BLaER1 treated with 17β-estradiol and CSF1 and Interleukin-3, amounts not matched to agents 10 nM and 100 nM (cell line): Measurements from ENCODE around the gene GPR89B.
"Not testable (repeated sequence)": the region's sequence is repeated elsewhere in the genome, so short reads cannot be mapped to it uniquely, and the experiment has no call there.

Experiments used
- H3K27ac ChIP-seq, 11 experiments: shearing (Covaris generic); formaldehyde crosslinking; 2 replicates each; pipeline ENCODE4 v1.8.1; 2022
- H3K27me3 ChIP-seq, 11 experiments: shearing (Covaris generic); formaldehyde crosslinking; 2 replicates each; pipeline ENCODE4 v1.8.1; 2022
- H3K36me3 ChIP-seq, 11 experiments: shearing (Covaris generic); formaldehyde crosslinking; 2 replicates each; pipeline ENCODE4 v1.8.1; 2022
- H3K4me1 ChIP-seq, 10 experiments: shearing (Covaris generic); formaldehyde crosslinking; 2 replicates each; pipeline ENCODE4 v1.8.1; 2022
- H3K4me2 ChIP-seq, 11 experiments: shearing (Covaris generic); formaldehyde crosslinking; 2 replicates each; pipeline ENCODE4 v1.8.1; 2022
- H3K4me3 ChIP-seq, 10 experiments: shearing (Covaris generic); formaldehyde crosslinking; 2 replicates each; pipeline ENCODE4 v1.8.1; 2022
- H3K9ac ChIP-seq, 11 experiments: shearing (Covaris generic); formaldehyde crosslinking; 2 replicates each; pipeline ENCODE4 v1.8.1; 2022
- H3K9me3 ChIP-seq, 11 experiments: shearing (Covaris generic); formaldehyde crosslinking; replicated peaks in 1 of 11; 2 replicates each; pipeline ENCODE4 v1.8.1; 2022
- H4K20me1 ChIP-seq, 11 experiments: shearing (Covaris generic); formaldehyde crosslinking; 2 replicates each; pipeline ENCODE4 v1.8.1; 2022
- Cebpa-rat ChIP-seq, 11 experiments: shearing (Covaris generic); IDR thresholded peaks; 2 replicates each; pipeline ENCODE4 v1.8.1; 2022

Gene GPR89B

DNA sequence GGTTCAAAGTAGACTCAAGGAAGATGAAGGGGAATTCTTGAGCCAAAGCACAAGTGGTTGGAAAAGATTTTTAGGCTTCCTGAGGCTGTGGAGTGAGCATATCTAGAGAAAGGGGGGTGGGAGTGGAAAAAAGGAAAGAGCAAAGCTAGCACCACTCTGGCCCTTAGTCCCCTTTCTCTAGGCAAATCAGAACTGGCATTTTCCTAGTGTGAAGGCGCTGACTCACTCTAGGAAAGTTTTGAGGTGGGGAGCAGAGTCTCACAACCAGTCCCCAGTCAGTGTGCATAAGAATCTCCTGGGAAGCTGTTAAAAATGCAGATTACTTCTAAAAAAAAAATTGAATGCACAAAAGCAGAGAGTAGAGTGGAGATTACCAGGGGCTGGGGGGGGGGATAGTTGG, 3.4 kb upstream of the GPR89B start:
- H3K9ac ChIP-seq: no peak overlapping the region
- no peaks in the 10 kb centered on the region for H3K9me3 ChIP-seq
- peaks cover 0 to 7% (median 0%) of the 10 kb centered on the region in 11 experiments; a peak in 5 of 22 replicates for H4K20me1 ChIP-seq
- peaks cover 0 to 10% (median 6%) of the 10 kb centered on the region in 10 experiments; a peak in 16 of 20 replicates for H3K4me1 ChIP-seq
- no peaks in the 10 kb centered on the region for H3K36me3 ChIP-seq
- no peak for TF ChIP-seq Cebpa-rat (IDR thresholded peaks at IDR 0.05)
- H3K27ac ChIP-seq: no peak overlapping the region
- H3K4me3 ChIP-seq: no peak overlapping the region
- no peak overlapping the region for H3K4me2 ChIP-seq
- no peaks in the 10 kb centered on the region for H3K27me3 ChIP-seq

DNA sequence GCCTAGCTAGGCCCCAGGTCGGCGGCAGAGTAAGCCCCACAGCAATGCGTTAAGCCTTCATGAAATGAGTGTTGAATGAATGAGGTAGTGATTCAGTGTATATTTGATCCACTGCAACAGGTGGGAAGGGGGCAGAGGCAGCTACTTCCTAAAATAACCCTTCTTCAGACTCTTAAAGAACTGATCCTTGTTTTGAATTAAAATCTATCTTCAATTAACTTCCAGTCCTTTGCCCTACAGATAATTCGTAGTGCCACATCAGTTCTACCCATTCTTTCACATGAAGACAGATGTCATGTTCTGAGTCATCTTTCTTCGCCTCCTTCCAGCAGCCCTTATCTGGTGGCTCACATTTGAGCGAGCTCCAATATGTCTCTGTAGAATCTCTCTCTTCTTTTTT, 1.0 kb upstream of the GPR89B start:
- H3K9me3 ChIP-seq, H3K9ac ChIP-seq, H3K4me2 ChIP-seq, H3K36me3 ChIP-seq, H3K27ac ChIP-seq, H3K4me3 ChIP-seq, H3K27me3 ChIP-seq: not testable (repeated sequence)
- Histone ChIP-seq H4K20me1 (peaks cover 0 to 17% (median 0%) of the 10 kb centered on the region in 11 experiments; a peak in 5 of 22 replicates), H3K4me1 (peaks cover 0 to 15% (median 14%) of the 10 kb centered on the region in 10 experiments; a peak in 17 of 20 replicates)

DNA sequence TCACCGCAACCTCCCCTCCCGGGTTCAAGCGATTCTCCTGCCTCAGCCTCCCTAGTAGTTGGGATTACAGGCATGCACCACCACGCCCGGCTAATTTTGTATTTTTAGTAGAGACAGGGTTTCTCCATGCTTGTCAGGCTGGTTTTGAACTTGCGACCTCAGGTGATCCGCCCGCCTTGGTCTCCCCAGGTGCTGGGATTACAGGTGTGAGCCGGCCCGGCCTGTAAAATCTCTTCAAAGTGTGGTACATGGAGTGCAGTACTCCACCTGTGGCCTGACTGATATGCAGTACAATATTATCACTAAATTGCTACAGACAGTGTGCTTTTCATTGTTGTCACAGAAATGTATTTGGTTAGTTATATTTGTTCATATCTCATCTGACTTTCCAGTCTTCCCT, 531 bp upstream of the GPR89B start:
- H3K36me3 ChIP-seq, H3K9me3 ChIP-seq: not testable (repeated sequence)

DNA sequence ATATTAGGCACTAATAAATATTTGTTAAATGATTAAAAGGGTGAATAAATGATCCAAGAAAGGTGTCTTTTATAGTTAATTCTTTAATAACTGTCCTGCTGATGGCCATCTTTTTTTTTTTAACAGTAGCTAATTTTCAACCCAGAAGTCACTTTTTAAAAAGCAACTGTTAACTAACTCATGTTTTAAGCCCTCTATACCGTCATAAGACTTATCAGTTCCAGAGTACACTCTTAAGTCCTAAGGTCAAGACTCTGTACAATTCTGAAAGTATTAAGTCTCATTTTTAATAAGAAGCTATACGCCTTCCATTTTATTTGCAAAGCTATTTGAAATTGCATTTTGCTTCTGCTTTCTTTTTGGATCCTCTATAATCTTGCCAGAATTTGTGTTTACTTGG, 2.9 kb downstream of the GPR89B start:
- H3K4me1 ChIP-seq: peaks cover 0 to 15% (median 14%) of the 10 kb centered on the region in 10 experiments; a peak in 17 of 20 replicates
- H3K27me3 ChIP-seq, H3K4me3 ChIP-seq, H3K36me3 ChIP-seq, H3K9me3 ChIP-seq, H3K9ac ChIP-seq, H3K27ac ChIP-seq: not testable (repeated sequence)
- H4K20me1 ChIP-seq: peaks cover 0 to 17% (median 0%) of the 10 kb centered on the region in 11 experiments; a peak in 5 of 22 replicates
- 0 out of 22 replicates have a peak overlapping the region, but pooled peaks of 1 of the 11 experiments have one; percentile 80 for H3K4me2 ChIP-seq

More for the DNA sequence above, 531 bp upstream of the GPR89B start:
- not testable (repeated sequence) for H3K4me2 ChIP-seq, H3K4me3 ChIP-seq, H3K27me3 ChIP-seq, H3K27ac ChIP-seq, H3K9ac ChIP-seq
- Histone ChIP-seq H3K4me1 (peaks cover 0 to 15% (median 14%) of the 10 kb centered on the region in 10 experiments; a peak in 17 of 20 replicates), H4K20me1 (peaks cover 0 to 17% (median 0%) of the 10 kb centered on the region in 11 experiments; a peak in 5 of 22 replicates)

DNA sequence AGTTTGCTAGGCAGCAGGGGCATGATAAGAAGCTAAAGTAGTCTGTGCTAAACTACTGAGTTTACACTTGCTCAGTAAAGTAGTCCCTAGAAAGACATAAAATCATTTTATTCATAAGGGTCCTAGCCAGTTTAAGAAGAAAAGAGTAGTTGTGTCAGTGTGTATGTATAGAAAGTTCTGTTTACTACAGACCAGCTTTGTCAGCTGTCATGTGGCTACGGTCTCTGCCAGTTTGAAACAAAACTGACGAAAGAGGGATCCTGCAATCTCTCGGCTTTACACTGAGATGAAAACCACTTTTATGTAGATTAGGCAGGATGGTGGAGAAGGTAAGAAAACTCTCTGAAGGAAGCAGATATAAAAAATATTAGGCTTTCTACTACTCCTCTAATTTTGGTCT, 7.1 kb downstream of the GPR89B start:
- not testable (repeated sequence) for H3K27ac ChIP-seq, H3K4me1 ChIP-seq

DNA sequence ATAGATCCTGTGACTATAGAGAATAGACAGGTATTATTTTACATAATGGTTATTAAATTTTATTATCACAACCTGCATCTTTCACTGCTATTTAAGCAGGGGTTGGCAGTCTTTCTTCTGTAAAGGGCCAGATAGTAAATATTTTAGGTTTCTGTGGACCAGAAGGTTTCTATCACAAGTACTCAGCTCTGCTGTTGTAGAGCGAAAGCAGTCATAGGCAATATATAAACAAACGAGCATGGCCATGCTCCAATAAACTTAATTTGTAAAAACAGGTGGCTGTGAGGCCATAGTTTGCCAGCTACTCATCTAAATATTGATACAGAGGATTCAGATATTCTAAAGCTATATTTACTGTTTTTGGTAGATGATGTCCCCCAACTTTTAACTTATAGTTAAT, 12.2 kb downstream of the GPR89B start:
- not testable (repeated sequence) for H4K20me1 ChIP-seq, H3K27ac ChIP-seq, H3K9ac ChIP-seq, H3K4me2 ChIP-seq, H3K27me3 ChIP-seq, H3K9me3 ChIP-seq, H3K4me3 ChIP-seq, H3K4me1 ChIP-seq
- H3K36me3 ChIP-seq: peaks cover 0 to 16% (median 6%) of the 10 kb centered on the region in 11 experiments; a peak in 9 of 22 replicates

More for the DNA sequence above, 7.1 kb downstream of the GPR89B start:
- not testable (repeated sequence) for H3K4me2 ChIP-seq, H3K9me3 ChIP-seq, H3K9ac ChIP-seq, H3K4me3 ChIP-seq, H3K27me3 ChIP-seq, H4K20me1 ChIP-seq
- H3K36me3 ChIP-seq: peaks cover 0 to 13% (median 6%) of the 10 kb centered on the region in 11 experiments; a peak in 8 of 22 replicates

DNA sequence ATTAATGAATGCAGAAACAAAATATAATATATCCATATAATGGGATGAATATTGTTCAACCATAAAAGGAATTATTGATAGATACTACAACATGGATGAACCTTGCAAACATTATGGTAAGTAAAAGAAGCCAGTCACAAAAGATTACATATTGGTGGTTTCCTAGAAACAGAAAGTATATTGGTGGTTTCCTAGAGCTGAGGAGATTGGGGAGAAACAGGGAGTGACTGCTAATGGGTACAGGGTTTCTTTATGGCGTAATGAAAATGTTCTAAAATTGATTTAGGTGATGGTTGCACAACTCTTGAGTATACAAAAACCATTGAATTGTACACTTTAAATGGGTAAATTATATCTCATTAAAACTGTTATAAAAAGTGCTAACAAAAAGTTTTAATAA, 14.3 kb downstream of the GPR89B start:
- not testable (repeated sequence) for H3K27ac ChIP-seq, H3K36me3 ChIP-seq, H3K9ac ChIP-seq, H3K9me3 ChIP-seq, H4K20me1 ChIP-seq, H3K27me3 ChIP-seq, H3K4me1 ChIP-seq, H3K4me3 ChIP-seq, H3K4me2 ChIP-seq

DNA sequence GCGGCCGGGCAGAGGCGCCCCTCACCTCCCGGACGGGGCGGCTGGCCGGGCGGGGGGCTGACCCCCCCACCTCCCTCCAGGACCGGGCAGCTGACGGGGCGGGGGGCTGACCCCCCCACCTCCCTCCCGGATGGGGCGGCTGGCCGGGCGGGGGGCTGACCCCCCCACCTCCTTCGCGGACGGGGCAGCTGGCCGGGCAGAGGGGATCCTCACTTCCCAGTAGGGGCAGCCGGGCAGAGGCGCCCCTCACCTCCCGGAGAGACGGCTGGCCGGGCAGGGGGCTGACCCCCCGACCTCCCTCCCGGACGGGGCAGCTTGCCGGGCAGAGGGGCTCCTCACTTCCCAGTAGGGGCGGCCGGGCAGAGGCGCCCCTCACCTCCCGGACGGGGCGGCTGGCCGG, 21.3 kb downstream of the GPR89B start:
- H3K4me2 ChIP-seq, H4K20me1 ChIP-seq, H3K4me3 ChIP-seq, H3K9me3 ChIP-seq, H3K4me1 ChIP-seq, H3K27me3 ChIP-seq, H3K27ac ChIP-seq, H3K9ac ChIP-seq, H3K36me3 ChIP-seq: not testable (repeated sequence)

DNA sequence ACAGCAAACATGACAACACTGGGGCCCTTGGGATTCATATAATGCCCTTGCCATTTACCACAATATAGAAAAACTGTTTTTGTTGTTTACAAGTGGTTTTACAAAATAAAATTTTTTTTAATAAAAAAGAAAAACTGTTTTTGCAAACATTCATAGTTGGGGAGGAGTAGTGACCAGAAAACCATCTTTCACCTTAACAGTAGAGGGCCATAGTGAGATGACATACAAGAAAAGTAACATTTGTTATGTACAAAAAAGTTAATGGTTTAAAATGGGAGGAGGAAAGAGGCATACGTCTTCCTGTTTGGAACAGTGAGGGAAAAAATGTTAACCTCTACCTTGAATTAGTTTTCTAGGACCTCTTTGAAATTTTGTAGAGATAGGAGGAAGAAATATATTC, 30.7 kb downstream of the GPR89B start:
- H3K27ac ChIP-seq, H3K4me3 ChIP-seq, H3K27me3 ChIP-seq, H3K4me2 ChIP-seq, H4K20me1 ChIP-seq, H3K4me1 ChIP-seq, H3K36me3 ChIP-seq, H3K9me3 ChIP-seq, H3K9ac ChIP-seq: not testable (repeated sequence)

DNA sequence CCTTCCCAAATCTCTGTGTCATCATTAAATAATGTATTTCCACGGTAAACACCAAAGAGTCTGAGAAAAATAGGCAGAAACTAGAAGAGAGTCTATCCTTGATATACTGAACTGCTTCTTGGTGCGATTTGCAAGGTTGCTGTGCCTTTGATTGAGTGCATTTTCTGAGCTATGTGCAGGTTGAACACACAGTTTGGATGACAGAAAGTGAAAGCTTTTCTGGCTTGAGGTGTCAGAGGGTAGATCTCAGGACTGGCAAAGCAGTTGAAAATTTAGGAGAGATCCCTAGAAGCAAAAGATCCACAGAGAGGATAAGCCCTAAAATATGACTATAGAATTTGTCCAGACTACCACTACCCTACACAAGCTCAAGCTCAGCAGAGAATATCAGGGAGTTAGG, 31.5 kb downstream of the GPR89B start:
- not testable (repeated sequence) for H3K9me3 ChIP-seq

DNA sequence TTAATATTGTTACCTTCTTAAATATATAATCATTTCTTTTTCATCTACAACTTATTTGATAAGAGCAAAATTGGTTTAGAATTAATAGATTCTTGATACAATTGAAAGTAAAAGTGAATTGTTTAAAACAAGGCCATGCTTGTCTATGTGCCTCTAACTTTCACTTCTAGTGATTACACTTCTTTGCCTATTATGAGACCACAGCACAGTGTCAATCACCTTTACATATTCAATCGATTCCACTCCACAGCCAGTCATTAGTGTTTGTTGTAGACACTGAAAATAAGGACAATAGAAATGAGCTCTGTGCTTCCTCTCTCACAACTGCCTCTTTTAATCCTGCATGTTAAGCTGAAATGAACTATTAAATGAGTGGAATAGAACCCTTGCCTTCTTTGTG, 36.4 kb downstream of the GPR89B start:
- not testable (repeated sequence) for H3K36me3 ChIP-seq, H3K9ac ChIP-seq

More for the DNA sequence above, 31.5 kb downstream of the GPR89B start:
- H3K27me3 ChIP-seq, H3K4me2 ChIP-seq, H3K4me1 ChIP-seq, H3K36me3 ChIP-seq, H3K4me3 ChIP-seq, H3K9ac ChIP-seq, H4K20me1 ChIP-seq, H3K27ac ChIP-seq: not testable (repeated sequence)

DNA sequence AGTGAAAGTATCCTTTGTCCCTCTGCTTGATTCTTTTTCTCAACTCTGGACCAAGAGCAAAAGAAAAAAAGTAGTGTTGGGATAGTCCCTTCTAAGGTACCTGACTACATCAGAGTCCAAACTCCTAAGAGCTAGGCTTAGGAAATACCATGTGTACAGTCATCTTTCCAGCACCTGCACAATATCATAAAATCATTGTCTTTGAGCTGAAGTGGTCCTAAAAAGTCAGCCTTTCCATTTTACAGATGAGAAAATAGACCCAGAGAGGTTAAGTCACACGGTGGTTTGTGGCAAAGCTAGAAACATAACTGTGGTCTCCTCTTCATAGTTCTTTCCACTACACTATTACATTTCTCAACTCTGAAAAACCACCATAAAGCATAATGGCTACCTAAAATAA, 38.4 kb downstream of the GPR89B start:
- not testable (repeated sequence) for H3K27me3 ChIP-seq, H3K9ac ChIP-seq, H3K9me3 ChIP-seq, H3K36me3 ChIP-seq, H3K4me3 ChIP-seq, H3K27ac ChIP-seq, H3K4me1 ChIP-seq, H3K4me2 ChIP-seq, H4K20me1 ChIP-seq

More for the DNA sequence above, 36.4 kb downstream of the GPR89B start:
- not testable (repeated sequence) for H3K4me1 ChIP-seq, H3K4me3 ChIP-seq, H4K20me1 ChIP-seq, H3K27ac ChIP-seq, H3K4me2 ChIP-seq, H3K27me3 ChIP-seq, H3K9me3 ChIP-seq

DNA sequence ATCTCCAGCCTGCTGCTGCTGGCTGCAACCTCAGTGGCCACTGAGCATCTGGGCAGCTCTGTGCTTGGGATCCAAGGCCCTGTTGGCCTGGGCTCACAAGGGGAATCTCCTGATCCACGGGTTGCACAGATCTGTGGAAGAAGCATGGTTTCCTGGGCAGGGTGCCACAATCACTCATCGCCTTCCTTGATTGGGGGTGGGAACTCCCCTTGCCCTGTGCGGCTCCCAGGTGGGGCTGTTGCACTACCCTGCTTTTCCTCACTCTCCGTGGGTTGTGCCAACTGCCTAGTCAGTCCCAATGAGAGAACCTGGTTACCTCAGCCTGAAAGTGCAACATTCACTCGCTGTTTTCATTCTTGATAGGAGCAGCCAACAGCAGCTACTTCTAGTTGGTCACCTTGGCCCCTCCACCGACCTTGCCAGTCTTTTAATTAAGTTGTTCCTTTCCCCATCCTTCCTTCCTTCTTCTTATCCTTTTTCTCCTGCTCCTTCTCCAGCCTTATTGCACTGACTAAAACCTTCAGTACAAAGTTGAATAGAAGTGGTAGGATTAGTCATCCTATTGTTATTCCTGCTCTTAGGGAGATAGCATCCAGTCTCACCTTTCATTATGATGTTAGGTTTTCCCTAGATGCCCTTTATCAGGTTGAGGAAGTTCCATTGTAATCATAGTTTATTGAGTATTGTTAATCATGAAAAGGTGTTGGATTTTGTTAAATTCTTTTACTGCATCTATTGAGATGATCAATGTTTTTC, 50.9 kb downstream of the GPR89B start:
- H3K27ac ChIP-seq, H3K4me2 ChIP-seq, H3K27me3 ChIP-seq, H3K9me3 ChIP-seq, H3K9ac ChIP-seq, H4K20me1 ChIP-seq, H3K4me3 ChIP-seq, H3K4me1 ChIP-seq: not testable (repeated sequence)
- peaks cover 6 to 12% (median 7%) of the 10 kb centered on the region in 11 experiments; a peak in 19 of 22 replicates for H3K36me3 ChIP-seq

DNA sequence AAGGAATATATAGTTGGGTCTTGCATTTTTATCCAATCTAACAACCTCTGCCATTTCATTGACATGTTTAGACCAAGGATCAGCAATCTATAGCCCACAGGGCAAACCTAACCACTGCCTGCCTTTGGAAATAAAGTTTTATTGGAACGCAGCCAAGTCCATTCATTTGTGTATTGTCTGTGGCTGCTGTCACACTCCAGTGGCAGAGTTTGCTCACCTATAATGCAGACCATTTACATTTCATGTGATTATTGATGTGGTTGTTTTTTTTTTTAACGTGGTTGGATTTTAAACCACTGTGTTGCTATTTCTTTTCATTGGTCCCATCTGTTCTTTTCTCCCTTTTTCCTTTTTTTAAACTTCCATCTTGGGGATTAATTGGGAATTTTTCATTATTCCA, 57.2 kb downstream of the GPR89B start:
- H4K20me1 ChIP-seq, H3K4me1 ChIP-seq, H3K36me3 ChIP-seq, H3K4me3 ChIP-seq, H3K27me3 ChIP-seq, H3K4me2 ChIP-seq, H3K9ac ChIP-seq, H3K27ac ChIP-seq, H3K9me3 ChIP-seq: not testable (repeated sequence)
